GM23338 (cell line): ENCODE results near the gene LPA. TPM values are rescaled to one million over a fixed set of nuclear protein-coding genes. Genes with fewer than 3 reads are reported as not detected.

ENCODE experiments used
- ATAC-seq: fragments of 200-7000 bp; cut with Tn5 transposase; 3 replicates; pipeline ENCODE4 v1.9.1; 2020
- DNase-seq: peaks from one replicate; pipeline ENCODE4 v3.0.0-alpha.2; 2015; ENCODE audit warnings: low spot score
- H2AFZ ChIP-seq: fragments of 200-600 bp; sonication (generic); 2 replicates; pipeline ENCODE4 v1.8.0; 2016; ENCODE audit warnings: antibody characterized with exemption, mild to moderate bottlenecking, moderate library complexity
- H3F3A ChIP-seq: fragments of 200-600 bp; sonication (generic); replicated peaks from 2 replicates; pipeline ENCODE4 v1.8.0; 2017; ENCODE audit warnings: antibody characterized with exemption, mixed run types, low read depth
- H3K27ac ChIP-seq: fragments of 200-600 bp; sonication (generic); 2 replicates; pipeline ENCODE4 v1.6.1; 2016; ENCODE audit warnings: low read depth
- H3K27me3 ChIP-seq: fragments of 200-600 bp; sonication (generic); 2 replicates; pipeline ENCODE4 v1.8.0; 2016; ENCODE audit warnings: mild to moderate bottlenecking, mixed run types, moderate library complexity; ENCODE audit not compliant: insufficient read depth
- H3K36me3 ChIP-seq: fragments of 200-600 bp; sonication (generic); 2 replicates; pipeline ENCODE4 v1.8.0; 2016; ENCODE audit warnings: mild to moderate bottlenecking; ENCODE audit not compliant: insufficient read depth
- H3K4me1 ChIP-seq: fragments of 200-600 bp; sonication (generic); 2 replicates; pipeline ENCODE4 v1.8.0; 2016; ENCODE audit warnings: mild to moderate bottlenecking, moderate library complexity; ENCODE audit not compliant: insufficient read depth
- H3K4me2 ChIP-seq: fragments of 200-600 bp; sonication (generic); 2 replicates; pipeline ENCODE4 v1.7.1; 2017; ENCODE audit warnings: mixed run types
- H3K4me3 ChIP-seq: fragments of 200-600 bp; sonication (generic); 2 replicates; pipeline ENCODE4 v1.6.1; 2016; ENCODE audit warnings: mixed run types
- H3K79me2 ChIP-seq: fragments of 200-600 bp; sonication (generic); replicated peaks from 2 replicates; pipeline ENCODE4 v1.8.0; 2017; ENCODE audit warnings: mild to moderate bottlenecking; ENCODE audit not compliant: insufficient read depth
- H3K9me2 ChIP-seq: fragments of 200-600 bp; sonication (generic); 2 replicates; pipeline ENCODE4 v1.8.0; 2017; ENCODE audit not compliant: insufficient read depth
- H4K20me1 ChIP-seq: fragments of 200-600 bp; sonication (generic); replicated peaks from 2 replicates; pipeline ENCODE4 v1.8.0; 2017; ENCODE audit warnings: mild to moderate bottlenecking; ENCODE audit not compliant: insufficient read depth
- H3K27ac Mint-ChIP-seq: 2 replicates; pipeline ENCODE4 v1.8.0; 2020; ENCODE audit warnings: inconsistent platforms, mild to moderate bottlenecking, moderate library complexity, mixed read lengths
- H3K27me3 Mint-ChIP-seq: 3 replicates; pipeline ENCODE4 v1.8.0; 2022; ENCODE audit warnings: low read depth, mild to moderate bottlenecking, moderate library complexity, mixed read lengths, inconsistent platforms; ENCODE audit not compliant: insufficient read depth, poor library complexity
- H3K36me3 Mint-ChIP-seq: 3 replicates; pipeline ENCODE4 v1.8.0; 2021; ENCODE audit warnings: low read depth, mild to moderate bottlenecking, inconsistent platforms, moderate library complexity, mixed read lengths
- H3K4me1 Mint-ChIP-seq: 3 replicates; pipeline ENCODE4 v1.8.0; 2020; ENCODE audit warnings: mild to moderate bottlenecking, inconsistent platforms, mixed read lengths
- H3K4me3 Mint-ChIP-seq: 3 replicates; pipeline ENCODE4 v1.8.0; 2021; ENCODE audit warnings: moderate library complexity, mild to moderate bottlenecking, inconsistent platforms, mixed read lengths
- H3K9me3 Mint-ChIP-seq: 3 replicates; pipeline ENCODE4 v1.8.0; 2020; ENCODE audit warnings: moderate library complexity, mild to moderate bottlenecking, inconsistent platforms, mixed read lengths
- CTCF ChIP-seq, 2 experiments: fragments of 200-600 bp in 1 of 2; sonication (generic) in 1 of 2; conservative IDR thresholded peaks; 2 replicates each; pipeline versions ENCODE4 v1.5.1 to v1.6.1; 2016 to 2017; ENCODE audit warnings: antibody characterized with exemption in 2 of 2, low read depth in 2 of 2, mild to moderate bottlenecking in 2 of 2, moderate library complexity in 1 of 2
- ETS1 ChIP-seq: IDR thresholded peaks from 2 replicates; pipeline ENCODE4 v1.6.1; 2016; ENCODE audit warnings: antibody characterized with exemption
- EZH2phosphoT487 ChIP-seq: fragments of 200-600 bp; sonication (generic); IDR thresholded peaks from one replicate; pipeline ENCODE4 v1.8.1; 2018; ENCODE audit warnings: antibody characterized with exemption; ENCODE audit not compliant: unreplicated experiment
- NANOG ChIP-seq: IDR thresholded peaks from 2 replicates; pipeline ENCODE4 v1.6.1; 2016; ENCODE audit warnings: antibody characterized with exemption, borderline replicate concordance
- REST ChIP-seq: IDR thresholded peaks from one replicate; pipeline ENCODE4 v1.6.1; 2018; ENCODE audit warnings: antibody characterized with exemption; ENCODE audit not compliant: unreplicated experiment
- ZNF114 ChIP-seq: fragments of 250-450 bp; sonication (Bioruptor Pico); IDR thresholded peaks from 2 replicates; pipeline ENCODE4 v1.5.0; 2020; ENCODE audit warnings: mild to moderate bottlenecking, moderate library complexity
- ZNF462 ChIP-seq: fragments of 250-450 bp; sonication (Bioruptor Pico); IDR thresholded peaks from 2 replicates; pipeline ENCODE4 v1.5.0; 2020; ENCODE audit warnings: mild to moderate bottlenecking, moderate library complexity
- polyA plus RNA-seq: library from polyadenylated mRNA; unstranded; fragments of >200 nt; fragmentation: Nextera tagmentation; extraction: Ambion mirVana; gene quantifications from 2 replicates; pipeline ENCODE4 v1.2.1, GENCODE V29; 2016
- total RNA-seq: library from RNA; depleted of rRNA; stranded (reverse); fragments of >200 nt; shearing (Covaris generic); gene quantifications from 2 replicates; pipeline ENCODE4 v1.2.3, GENCODE V29; 2014

LPA gene
- total and polyA plus RNA-seq, 2 experiments from 2014 or later, result 0.17 TPM; not detected in 1

GRCh38 chr6:160519603-160520042, 144.5 kb downstream of the LPA start:
- H3K36me3 ChIP-seq, result no peaks in the 10 kb centered on the region
- peak; percentile 72 for DNase-seq
- no peak overlapping the region for H3K27ac ChIP-seq
- peaks cover 5% of the 10 kb centered on the region for H3K27me3 Mint-ChIP-seq
- TF ChIP-seq ETS1 (no peak), REST (no peak), ZNF114 (CRISPR knock-in tag) (no peak), ZNF462 (CRISPR knock-in tag) (no peak), NANOG (no peak), CTCF (conservative IDR thresholded peaks at IDR 0.05; ENCODE audit: low read depth in 2 of 2) (peak in 1 of 2 experiments; percentile 98; a peak in 3 of 4 replicates), EZH2phosphoT487 (no peak)
- H2AFZ ChIP-seq, result peak overlapping the region; percentile 90; the same call in 1 of the 2 replicates
- peaks cover 9% of the 10 kb centered on the region; the same call in 1 of the 2 replicates for H3K27me3 ChIP-seq
- peak overlapping the region; percentile 84 for H3K27ac Mint-ChIP-seq
- peak overlapping the region; percentile 91 for H3K4me3 Mint-ChIP-seq
- no peaks in the 10 kb centered on the region for H3F3A ChIP-seq
- no peaks in the 10 kb centered on the region for H3K36me3 Mint-ChIP-seq
- peak overlapping the region; percentile 76 for H3K4me2 ChIP-seq
- H3K9me3 Mint-ChIP-seq, result peaks cover 4% of the 10 kb centered on the region; the same call in 2 of the 3 replicates
- 0 out of 2 replicates have a peak, but pooled peaks cover 3% of the 10 kb centered on the region for H3K9me2 ChIP-seq
- H3K4me1 Mint-ChIP-seq, result peaks cover 14% of the 10 kb centered on the region
- H3K79me2 ChIP-seq, result no peaks in the 10 kb centered on the region
- no peaks in the 10 kb centered on the region; the same call in 1 of the 2 replicates for H3K4me1 ChIP-seq
- peak; percentile 86 for ATAC-seq
- H4K20me1 ChIP-seq, result no peaks in the 10 kb centered on the region
- H3K4me3 ChIP-seq, result peak overlapping the region; percentile 58
